Measurements from ENCODE around the gene ZMYM2.

The ZMYM2 gene

GRCh38 chr13:20006206-20006605, 47.7 kb downstream of the ZMYM2 start:
- TF ChIP-seq POLR2AphosphoS5 (IDR thresholded peaks at IDR 0.05; ENCODE audit: low read depth, low read length), result no peak
- no peak for TF ChIP-seq FOXP2 (optimal IDR thresholded peaks at IDR 0.05; ENCODE audit: borderline replicate concordance, extremely low read depth, extremely low read length, insufficient read depth)
- no peak for TF ChIP-seq TAF1 (IDR thresholded peaks at IDR 0.05; ENCODE audit: borderline replicate concordance, insufficient read depth, low read length)
- no peak for TF ChIP-seq SIN3A (IDR thresholded peaks at IDR 0.05; ENCODE audit: borderline replicate concordance, insufficient read depth, low read length)
- no peak for TF ChIP-seq REST (IDR thresholded peaks at IDR 0.05; ENCODE audit: insufficient read depth in 1 of 2, low read depth in 2 of 2, low read length in 2 of 2)

GRCh38 chr13:20015763-20016162, 57.2 kb downstream of the ZMYM2 start:
- no peak for TF ChIP-seq FOXP2 (optimal IDR thresholded peaks at IDR 0.05; ENCODE audit: borderline replicate concordance, extremely low read depth, extremely low read length, insufficient read depth)
- TF ChIP-seq POLR2AphosphoS5 (IDR thresholded peaks at IDR 0.05; ENCODE audit: low read depth, low read length), result no peak
- no peak for TF ChIP-seq TAF1 (IDR thresholded peaks at IDR 0.05; ENCODE audit: borderline replicate concordance, insufficient read depth, low read length)
- no peak for TF ChIP-seq REST (IDR thresholded peaks at IDR 0.05; ENCODE audit: insufficient read depth in 1 of 2, low read depth in 2 of 2, low read length in 2 of 2)
- TF ChIP-seq SIN3A (IDR thresholded peaks at IDR 0.05; ENCODE audit: borderline replicate concordance, insufficient read depth, low read length), result no peak

GRCh38 chr13:20016649-20017364, 58.3 kb downstream of the ZMYM2 start:
- TF ChIP-seq TAF1 (IDR thresholded peaks at IDR 0.05; ENCODE audit: borderline replicate concordance, insufficient read depth, low read length) (no peak), POLR2AphosphoS5 (IDR thresholded peaks at IDR 0.05; ENCODE audit: low read depth, low read length) (no peak), FOXP2 (optimal IDR thresholded peaks at IDR 0.05; ENCODE audit: borderline replicate concordance, extremely low read depth, extremely low read length, insufficient read depth) (no peak), REST (IDR thresholded peaks at IDR 0.05; ENCODE audit: insufficient read depth in 1 of 2, low read depth in 2 of 2, low read length in 2 of 2) (no peak), SIN3A (IDR thresholded peaks at IDR 0.05; ENCODE audit: borderline replicate concordance, insufficient read depth, low read length) (no peak)

GRCh38 chr13:20017365-20017711, 58.8 kb downstream of the ZMYM2 start:
- TF ChIP-seq TAF1 (IDR thresholded peaks at IDR 0.05; ENCODE audit: borderline replicate concordance, insufficient read depth, low read length) (no peak), FOXP2 (optimal IDR thresholded peaks at IDR 0.05; ENCODE audit: borderline replicate concordance, extremely low read depth, extremely low read length, insufficient read depth) (no peak), REST (IDR thresholded peaks at IDR 0.05; ENCODE audit: insufficient read depth in 1 of 2, low read depth in 2 of 2, low read length in 2 of 2) (no peak), POLR2AphosphoS5 (IDR thresholded peaks at IDR 0.05; ENCODE audit: low read depth, low read length) (no peak), SIN3A (IDR thresholded peaks at IDR 0.05; ENCODE audit: borderline replicate concordance, insufficient read depth, low read length) (no peak)

Data from PFSK-1 (cell line).